IMR-90 (cell line): ENCODE results near the gene LDAF1.
"Not testable (repeated sequence)": the region's sequence is repeated elsewhere in the genome, so short reads cannot be mapped to it uniquely, and the experiment has no call there.

ENCODE experiments used
- BHLHE40 ChIP-seq: fragments of 150-350 bp; IDR thresholded peaks from 2 replicates; pipeline ENCODE4 v1.6.1; 2016; ENCODE audit warnings: mild to moderate bottlenecking, low read depth, low read length
- CTCF ChIP-seq: conservative IDR thresholded peaks from 2 replicates; pipeline ENCODE4 v1.5.1; 2012; ENCODE audit warnings: mild to moderate bottlenecking, low read depth, low read length, improper control_type of control experiment
- ELK1 ChIP-seq: fragments of 150-350 bp; IDR thresholded peaks from 2 replicates; pipeline ENCODE4 v1.6.1; 2016; ENCODE audit warnings: low read depth, mild to moderate bottlenecking, low read length, moderate library complexity, borderline replicate concordance
- MAFK ChIP-seq: IDR thresholded peaks from 2 replicates; pipeline ENCODE4 v1.6.1; 2012; ENCODE audit warnings: low read depth, low read length, improper control_type of control experiment
- POLR2A ChIP-seq: IDR thresholded peaks from 2 replicates; pipeline ENCODE4 v1.6.1; 2012; ENCODE audit warnings: mild to moderate bottlenecking, low read depth, low read length
- RAD21 ChIP-seq: IDR thresholded peaks from 2 replicates; pipeline ENCODE4 v1.6.1; 2012; ENCODE audit warnings: low read length, improper control_type of control experiment
- RCOR1 ChIP-seq: IDR thresholded peaks from 2 replicates; pipeline ENCODE4 v1.6.1; 2012; ENCODE audit warnings: mild to moderate bottlenecking, low read length, improper control_type of control experiment; ENCODE audit not compliant: insufficient replicate concordance
- SMC3 ChIP-seq: fragments of 150-350 bp; IDR thresholded peaks from 2 replicates; pipeline ENCODE4 v1.6.1; 2016; ENCODE audit warnings: low read depth, mild to moderate bottlenecking, antibody characterized with exemption, low read length, moderate library complexity
- USF2 ChIP-seq: fragments of 150-350 bp; IDR thresholded peaks from 2 replicates; pipeline ENCODE4 v1.6.1; 2017; ENCODE audit warnings: mild to moderate bottlenecking, antibody characterized with exemption, low read length, low read depth

GRCh38 chr16:21170116-21170515, 11.6 kb downstream of the LDAF1 start:
- TF ChIP-seq CTCF, USF2, ELK1, MAFK, BHLHE40, RAD21, RCOR1, SMC3, POLR2A: not testable (repeated sequence)
